ENCODE measurements around the gene COL8A2.

The COL8A2 gene

DNA sequence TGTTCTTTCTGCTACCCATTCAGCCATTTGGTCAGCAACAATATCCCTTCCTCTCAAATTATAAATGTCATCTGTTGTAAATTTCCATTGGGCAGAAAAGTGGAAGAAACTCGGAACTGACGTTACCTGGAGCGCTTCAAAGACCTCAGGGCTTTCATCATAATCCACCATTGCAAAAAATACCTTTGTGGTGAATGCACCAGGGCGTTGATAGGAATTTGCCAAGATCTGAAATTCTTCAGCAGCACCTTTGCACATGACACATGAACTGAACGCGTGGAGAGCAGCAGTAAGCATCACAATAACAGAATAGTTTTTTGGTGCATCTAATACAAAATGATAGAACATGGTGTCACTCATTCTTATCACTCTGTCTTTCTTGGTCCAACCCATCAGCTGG is 44.2 kb downstream of the COL8A2 start:
- Histone ChIP-seq H3K27me3 (ENCODE audit: control insufficient read depth, insufficient read depth, low read length) (peaks cover 20% of the 10 kb centered on the region), H3K4me1 (ENCODE audit: control insufficient read depth, insufficient read depth, low read length) (peaks cover 9% of the 10 kb centered on the region), H3K36me3 (ENCODE audit: control insufficient read depth, insufficient read depth, low read length) (no peaks in the 10 kb centered on the region), H3K4me3 (ENCODE audit: low read length) (no peak overlapping the region), H3K9ac (ENCODE audit: low read length) (no peak overlapping the region), H3K9me3 (ENCODE audit: control insufficient read depth, low read length) (no peaks in the 10 kb centered on the region)

DNA sequence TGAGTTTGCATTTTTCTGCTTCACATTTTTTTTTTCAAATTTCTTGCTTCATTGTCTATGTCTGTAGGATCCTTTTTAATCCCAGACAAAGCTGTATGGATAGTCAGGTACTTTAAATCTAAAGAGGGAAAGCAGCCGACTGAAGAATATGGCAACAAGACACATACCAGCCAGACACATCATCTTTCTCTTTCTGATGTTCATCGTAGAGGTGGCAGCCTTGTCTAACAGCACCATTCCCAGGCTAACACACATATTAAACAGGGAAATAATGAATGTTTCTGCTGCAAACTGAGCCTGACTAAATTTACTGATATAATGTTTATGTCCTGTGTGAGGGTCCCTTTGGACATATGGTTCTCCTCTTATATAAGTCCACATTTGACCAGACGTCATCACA is 44.8 kb downstream of the COL8A2 start:
- H3K9me3 ChIP-seq (ENCODE audit: control insufficient read depth, low read length): no peaks in the 10 kb centered on the region
- peaks cover 9% of the 10 kb centered on the region for H3K4me1 ChIP-seq (ENCODE audit: control insufficient read depth, insufficient read depth, low read length)
- H3K27me3 ChIP-seq (ENCODE audit: control insufficient read depth, insufficient read depth, low read length): peaks cover 20% of the 10 kb centered on the region
- H3K9ac ChIP-seq (ENCODE audit: low read length): no peak overlapping the region
- H3K4me3 ChIP-seq (ENCODE audit: low read length): no peak overlapping the region
- H3K36me3 ChIP-seq (ENCODE audit: control insufficient read depth, insufficient read depth, low read length): no peaks in the 10 kb centered on the region

DNA sequence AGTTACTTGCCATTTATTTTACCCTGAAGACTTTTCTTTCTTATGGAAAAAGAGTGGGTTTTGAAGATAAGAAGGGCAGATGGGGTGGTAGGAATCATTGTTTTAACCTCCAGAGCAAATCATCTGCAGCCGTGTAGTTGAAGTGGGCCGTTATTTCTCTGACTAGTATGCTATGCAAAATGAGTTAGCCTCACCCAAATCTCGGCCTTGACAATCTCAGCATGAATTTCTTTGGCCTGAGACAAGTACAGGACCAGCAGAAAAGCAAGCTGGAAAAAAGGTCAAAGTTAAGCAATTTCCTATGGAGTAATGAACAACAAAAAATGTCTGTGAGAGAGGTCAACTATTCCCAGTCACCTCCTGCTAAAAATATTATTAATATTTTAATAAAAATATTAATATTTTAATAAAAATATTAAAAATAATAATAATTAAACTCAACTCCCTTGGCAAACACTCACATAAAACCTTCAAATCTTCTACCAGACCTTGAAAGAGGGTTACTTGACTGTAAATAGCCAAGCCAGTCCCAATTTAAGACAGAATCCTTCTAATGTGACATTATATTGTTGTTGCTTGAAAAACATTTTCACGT is 47.9 kb downstream of the COL8A2 start:
- Histone ChIP-seq H3K9ac (ENCODE audit: low read length) (no peak overlapping the region), H3K4me3 (ENCODE audit: low read length) (no peak overlapping the region), H3K9me3 (ENCODE audit: control insufficient read depth, low read length) (no peaks in the 10 kb centered on the region), H3K4me1 (ENCODE audit: control insufficient read depth, insufficient read depth, low read length) (no peaks in the 10 kb centered on the region), H3K27me3 (ENCODE audit: control insufficient read depth, insufficient read depth, low read length) (peaks cover 2% of the 10 kb centered on the region), H3K36me3 (ENCODE audit: control insufficient read depth, insufficient read depth, low read length) (no peaks in the 10 kb centered on the region)

DNA sequence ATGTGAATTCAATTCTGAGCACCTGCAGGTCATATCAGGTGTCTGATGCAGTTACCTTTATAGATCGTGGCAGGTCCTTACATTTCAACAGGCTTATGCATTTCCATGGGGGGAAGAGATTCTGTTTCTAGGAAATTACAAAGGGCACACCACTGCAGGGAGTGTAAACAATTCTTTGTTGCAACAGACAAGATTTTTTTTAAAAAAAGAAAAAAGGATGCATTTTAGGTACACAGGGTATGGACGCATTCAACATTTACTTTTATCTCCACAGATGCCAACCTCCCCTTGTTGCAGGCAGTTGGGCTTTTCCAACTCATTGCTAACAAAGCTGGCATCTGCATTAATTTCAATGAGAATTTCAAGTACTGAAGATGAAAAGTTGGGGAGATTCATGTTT is 54.7 kb downstream of the COL8A2 start:
- no peaks in the 10 kb centered on the region for H3K4me1 ChIP-seq (ENCODE audit: control insufficient read depth, insufficient read depth, low read length)
- no peak overlapping the region for H3K9ac ChIP-seq (ENCODE audit: low read length)
- H3K36me3 ChIP-seq (ENCODE audit: control insufficient read depth, insufficient read depth, low read length): no peaks in the 10 kb centered on the region
- no peak overlapping the region for H3K4me3 ChIP-seq (ENCODE audit: low read length)
- H3K27me3 ChIP-seq (ENCODE audit: control insufficient read depth, insufficient read depth, low read length): no peaks in the 10 kb centered on the region
- H3K9me3 ChIP-seq (ENCODE audit: control insufficient read depth, low read length): no peaks in the 10 kb centered on the region

DNA sequence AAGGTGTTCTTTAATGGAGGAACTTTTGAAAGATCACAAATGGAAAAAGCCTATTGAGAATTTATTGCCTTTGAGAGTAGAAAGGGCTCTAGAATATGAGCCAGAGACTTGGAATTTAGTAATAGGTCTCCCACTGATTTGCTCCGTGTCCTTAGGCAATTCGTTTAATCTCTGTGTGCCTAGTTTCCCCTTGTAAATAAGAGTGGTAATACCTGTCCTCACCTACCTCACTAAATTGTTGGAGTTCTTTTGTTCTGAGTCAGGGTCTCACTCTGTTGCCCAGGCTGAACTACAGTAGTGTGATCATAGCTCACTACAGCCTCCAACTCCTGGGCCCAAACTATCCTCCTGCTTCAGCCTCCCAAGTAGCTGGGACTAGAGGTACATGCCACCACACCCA is 56.2 kb downstream of the COL8A2 start:
- Histone ChIP-seq H3K9me3 (ENCODE audit: control insufficient read depth, low read length) (no peaks in the 10 kb centered on the region), H3K36me3 (ENCODE audit: control insufficient read depth, insufficient read depth, low read length) (no peaks in the 10 kb centered on the region), H3K4me3 (ENCODE audit: low read length) (no peak overlapping the region), H3K4me1 (ENCODE audit: control insufficient read depth, insufficient read depth, low read length) (no peaks in the 10 kb centered on the region), H3K9ac (ENCODE audit: low read length) (no peak overlapping the region), H3K27me3 (ENCODE audit: control insufficient read depth, insufficient read depth, low read length) (no peaks in the 10 kb centered on the region)

DNA sequence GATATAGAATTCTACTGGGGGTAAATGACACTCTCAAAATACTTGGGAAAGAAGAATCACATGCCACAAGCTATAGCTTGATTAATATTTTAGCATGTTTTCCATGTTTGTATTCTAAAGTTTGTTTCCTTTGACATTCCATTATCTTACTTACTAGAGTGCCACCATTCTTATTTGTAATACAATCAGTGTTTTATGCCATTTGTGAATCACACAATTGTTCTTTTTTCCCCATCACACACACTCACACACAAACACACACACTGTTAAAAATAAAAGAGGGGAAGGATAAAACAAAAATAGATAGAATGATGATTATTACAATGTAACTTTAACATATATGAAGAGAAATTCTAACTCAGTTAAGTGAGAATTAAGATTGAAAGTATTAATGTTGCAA is 57.2 kb downstream of the COL8A2 start:
- Histone ChIP-seq H3K9ac (ENCODE audit: low read length) (no peak overlapping the region), H3K9me3 (ENCODE audit: control insufficient read depth, low read length) (no peaks in the 10 kb centered on the region), H3K4me3 (ENCODE audit: low read length) (no peak overlapping the region), H3K4me1 (ENCODE audit: control insufficient read depth, insufficient read depth, low read length) (no peaks in the 10 kb centered on the region), H3K36me3 (ENCODE audit: control insufficient read depth, insufficient read depth, low read length) (no peaks in the 10 kb centered on the region), H3K27me3 (ENCODE audit: control insufficient read depth, insufficient read depth, low read length) (no peaks in the 10 kb centered on the region)

DNA sequence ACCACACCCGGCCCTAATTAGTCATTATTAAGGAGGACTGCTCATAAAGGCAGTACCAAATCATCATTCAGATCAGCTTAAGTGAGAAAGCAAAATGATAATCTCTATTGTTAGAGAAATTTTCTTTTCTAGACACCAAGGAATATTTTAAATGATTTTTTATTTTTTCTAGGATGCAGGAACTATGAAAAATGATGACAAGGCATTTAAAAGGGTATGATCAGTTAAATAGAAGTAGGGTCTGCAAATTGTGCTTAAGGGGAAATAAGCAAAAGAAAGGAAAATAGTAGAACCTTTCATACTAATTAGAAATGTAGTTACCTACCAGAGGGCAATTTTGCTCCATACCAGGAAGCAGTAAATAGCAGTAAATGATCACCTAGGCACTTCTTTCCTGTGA is 62.7 kb downstream of the COL8A2 start:
- H3K9ac ChIP-seq (ENCODE audit: low read length): no peak overlapping the region
- H3K36me3 ChIP-seq (ENCODE audit: control insufficient read depth, insufficient read depth, low read length): no peaks in the 10 kb centered on the region
- H3K4me1 ChIP-seq (ENCODE audit: control insufficient read depth, insufficient read depth, low read length): no peaks in the 10 kb centered on the region
- no peaks in the 10 kb centered on the region for H3K27me3 ChIP-seq (ENCODE audit: control insufficient read depth, insufficient read depth, low read length)
- no peaks in the 10 kb centered on the region for H3K9me3 ChIP-seq (ENCODE audit: control insufficient read depth, low read length)
- H3K4me3 ChIP-seq (ENCODE audit: low read length): no peak overlapping the region

DNA sequence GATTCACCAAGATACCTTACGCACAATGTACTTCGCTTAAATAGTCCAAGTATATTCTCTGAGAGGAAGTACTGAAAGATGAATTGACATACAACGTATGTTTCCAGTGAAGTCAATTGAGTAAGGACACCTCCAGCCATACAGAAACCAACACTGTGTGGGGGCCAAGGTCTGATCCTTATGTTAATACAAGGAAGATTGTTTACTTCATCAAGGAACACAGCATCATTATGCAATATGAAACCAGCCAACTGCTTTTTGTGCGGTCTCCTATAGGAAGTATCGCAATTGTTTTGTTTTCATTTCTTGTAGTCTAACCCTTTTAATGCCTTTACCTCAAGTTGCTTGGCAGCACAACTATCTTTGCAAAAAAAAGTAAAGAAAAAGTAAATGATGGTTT is 69.3 kb downstream of the COL8A2 start:
- no peaks in the 10 kb centered on the region for H3K36me3 ChIP-seq (ENCODE audit: control insufficient read depth, insufficient read depth, low read length)
- H3K4me3 ChIP-seq (ENCODE audit: low read length): no peak overlapping the region
- H3K4me1 ChIP-seq (ENCODE audit: control insufficient read depth, insufficient read depth, low read length): no peaks in the 10 kb centered on the region
- H3K9ac ChIP-seq (ENCODE audit: low read length): no peak overlapping the region
- no peaks in the 10 kb centered on the region for H3K9me3 ChIP-seq (ENCODE audit: control insufficient read depth, low read length)
- no peaks in the 10 kb centered on the region for H3K27me3 ChIP-seq (ENCODE audit: control insufficient read depth, insufficient read depth, low read length)

DNA sequence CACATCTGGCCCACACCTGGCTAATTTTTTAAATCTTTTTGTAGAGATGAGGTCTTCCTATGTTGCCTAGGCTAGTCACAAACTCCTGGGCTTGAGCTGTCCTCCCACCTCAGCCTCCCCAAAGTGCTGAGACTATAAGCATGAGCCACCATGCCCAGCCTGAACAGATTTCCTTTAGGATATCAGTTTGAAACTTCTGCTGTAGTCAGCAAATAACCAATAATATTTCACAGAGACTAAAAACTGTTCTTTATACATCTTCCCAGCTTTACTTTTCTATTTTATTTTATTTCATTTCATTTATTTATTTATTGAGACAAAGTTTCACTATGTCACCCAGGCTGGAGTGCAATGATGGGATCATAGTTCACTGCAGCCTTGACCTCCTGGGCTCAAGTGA is 71.0 kb downstream of the COL8A2 start:
- Histone ChIP-seq H3K27me3 (ENCODE audit: control insufficient read depth, insufficient read depth, low read length) (no peaks in the 10 kb centered on the region), H3K4me3 (ENCODE audit: low read length) (no peak overlapping the region), H3K9me3 (ENCODE audit: control insufficient read depth, low read length) (no peaks in the 10 kb centered on the region), H3K4me1 (ENCODE audit: control insufficient read depth, insufficient read depth, low read length) (no peaks in the 10 kb centered on the region), H3K36me3 (ENCODE audit: control insufficient read depth, insufficient read depth, low read length) (no peaks in the 10 kb centered on the region), H3K9ac (ENCODE audit: low read length) (no peak overlapping the region)

DNA sequence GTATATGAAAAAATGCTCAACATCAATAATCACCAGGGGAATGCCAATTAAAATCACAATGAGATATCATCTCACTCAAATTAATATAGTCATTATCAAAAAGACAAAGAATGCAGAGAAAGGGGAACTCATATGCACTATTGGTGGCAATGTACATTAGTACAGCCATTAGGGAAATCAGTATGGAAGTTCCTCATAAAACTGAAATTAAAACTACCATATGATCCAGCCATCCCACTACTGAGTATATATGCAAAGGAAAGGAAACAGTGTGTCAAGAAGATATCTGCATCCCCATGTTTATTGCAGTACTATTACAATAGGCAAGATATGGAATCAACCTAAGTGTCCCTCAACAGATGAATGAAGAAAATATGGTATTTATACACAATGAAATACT is 73.2 kb downstream of the COL8A2 start:
- H3K9me3 ChIP-seq (ENCODE audit: control insufficient read depth, low read length): no peaks in the 10 kb centered on the region
- H3K27me3 ChIP-seq (ENCODE audit: control insufficient read depth, insufficient read depth, low read length): no peaks in the 10 kb centered on the region
- no peaks in the 10 kb centered on the region for H3K36me3 ChIP-seq (ENCODE audit: control insufficient read depth, insufficient read depth, low read length)
- H3K4me3 ChIP-seq (ENCODE audit: low read length): no peak overlapping the region
- H3K4me1 ChIP-seq (ENCODE audit: control insufficient read depth, insufficient read depth, low read length): no peaks in the 10 kb centered on the region
- H3K9ac ChIP-seq (ENCODE audit: low read length): no peak overlapping the region

All from mucosa of stomach (tissue), 1 donor.